Thyroid gland (tissue), 4 donors: Measurements from ENCODE around the gene GPM6B.

Source experiments
- CTCF ChIP-seq, 6 experiments: fragments of 200-600 bp in 3 of 6; fragments of 450-650 bp in 3 of 6; sonication (generic) in 3 of 6; IDR thresholded peaks; one replicate each; pipeline ENCODE4 v1.5.1; 2016 to 2019; ENCODE audit warnings: antibody characterized with exemption in 6 of 6, mild to moderate bottlenecking in 2 of 6, inconsistent platforms in 1 of 6, moderate library complexity in 1 of 6
- POLR2A ChIP-seq, 2 donors: fragments of 450-650 bp; IDR thresholded peaks; one replicate each; pipeline ENCODE4 v1.6.1; 2017; ENCODE audit warnings: antibody characterized with exemption in 2 of 2, mild to moderate bottlenecking in 2 of 2, moderate library complexity in 1 of 2

- no peak for TF ChIP-seq CTCF (IDR thresholded peaks at IDR 0.05)
- no peak for TF ChIP-seq POLR2A (IDR thresholded peaks at IDR 0.05)
These were observed 13.1 kb upstream of the GPM6B start for GRCh38 chrX:13829983-13830382.
